Measurements from ENCODE around the gene MYG1. TPM values are rescaled to one million over a fixed set of nuclear protein-coding genes. Genes with fewer than 3 reads are reported as not detected.

The MYG1 gene
- polyA plus RNA-seq, 1 of the 3 experiments (the other 2 are of a cell fraction), result 101 TPM

DNA sequence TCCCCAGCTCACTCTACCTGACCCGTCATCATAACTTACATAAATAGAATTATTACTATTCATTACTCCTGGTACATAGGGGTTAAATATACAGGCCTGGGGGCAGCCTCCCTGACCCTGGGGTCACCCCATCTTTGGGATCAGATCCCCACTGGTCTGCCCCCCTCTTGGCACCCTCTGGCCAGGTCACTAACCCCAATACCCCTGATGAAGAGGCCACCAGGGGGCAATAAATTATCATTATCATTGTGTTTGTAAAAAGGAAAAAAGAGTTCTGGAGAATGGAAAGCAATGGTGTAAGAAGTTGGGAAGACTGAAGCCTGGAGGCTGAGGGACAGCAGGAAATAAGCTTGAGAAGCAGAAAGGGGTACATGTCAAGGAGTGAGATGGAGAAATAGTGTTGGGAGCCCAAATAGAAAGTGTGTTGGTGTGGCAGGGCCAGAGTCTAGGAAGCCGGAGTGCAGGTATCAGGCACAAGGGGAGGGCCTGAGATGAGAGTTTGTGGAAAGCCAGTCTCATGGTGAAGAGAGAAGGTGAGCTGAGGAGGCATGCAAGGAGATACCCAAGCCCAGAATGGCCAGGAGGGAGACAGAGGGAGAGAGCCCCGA lies 28.0 kb downstream of the MYG1 start:
- H2AFZ ChIP-seq (ENCODE audit: low read depth), result no peak overlapping the region
- H3K27ac ChIP-seq (ENCODE audit: low read depth in 2 of 2, low read length in 1 of 2), result no peak overlapping the region
- ChIA-PET CTCF (interaction anchor here (0.6 to 13.6 kb wide), 11 partner anchors 11 to 180 kb away, joined by 3 to 294 read pairs (median 5); partner anchors contain the start of genes AMHR2 and NPFF), POLR2A (interaction anchor here (0.6 to 8.3 kb wide), 3 partner anchors 17 to 97 kb away, joined by 3 to 105 read pairs (median 4); partner anchors contain the start of gene PFDN5)
- H3K4me3 ChIP-seq (ENCODE audit: low read depth in 2 of 2, low read length in 1 of 2), result peak overlapping the region in 1 of 2 experiments; percentile 20; a peak in 1 of 4 replicates
- DNase-seq, result peak; percentile 55
- no peaks in the 10 kb centered on the region for H3K9me3 ChIP-seq
- peaks cover 6% of the 10 kb centered on the region for H3F3A ChIP-seq (replicated peaks; ENCODE audit: insufficient read depth)
- H3K36me3 ChIP-seq (replicated peaks in 1 of 2; ENCODE audit: control insufficient read depth in 1 of 2, insufficient read depth in 2 of 2, low read length in 1 of 2), result no peaks in the 10 kb centered on the region
- no peak for TF ChIP-seq TEAD4 (IDR thresholded peaks at IDR 0.05; ENCODE audit: borderline replicate concordance, insufficient read depth)
- TF ChIP-seq CTCF (IDR thresholded peaks at IDR 0.05), result peak; percentile 61
- TF ChIP-seq SIN3A (IDR thresholded peaks at IDR 0.05; ENCODE audit: borderline replicate concordance, low read depth, low read length), result no peak
- 0 out of 2 replicates have a peak, but pooled peaks have one; percentile 11 for TF ChIP-seq SMC3 (IDR thresholded peaks at IDR 0.05; ENCODE audit: low read depth, low read length)
- peak; percentile 52 for TF ChIP-seq RAD21 (IDR thresholded peaks at IDR 0.05; ENCODE audit: low read length)
- no peak overlapping the region for H3K4me2 ChIP-seq
- no peaks in the 10 kb centered on the region; the same call in 1 of the 2 replicates for H3K27me3 ChIP-seq (ENCODE audit: insufficient read depth)
- peaks cover 0 to 10% of the 10 kb centered on the region in 2 experiments; a peak in 1 of 4 replicates for H3K4me1 ChIP-seq (ENCODE audit: control insufficient read depth in 1 of 2, insufficient read depth in 2 of 2, low read depth in 1 of 2, low read length in 1 of 2)
- H3K9ac ChIP-seq, result no peak overlapping the region
- H3K9me2 ChIP-seq, result no peaks in the 10 kb centered on the region
- H4K20me1 ChIP-seq (ENCODE audit: insufficient read depth), result no peaks in the 10 kb centered on the region
- WGBS (ENCODE audit: low lambda C conversion rate), result 84% methylated on average over 3 of the region's 3 CpGs
- no peaks in the 10 kb centered on the region for H3K79me2 ChIP-seq (ENCODE audit: insufficient read depth)

- ChIA-PET CTCF (interaction anchor here (0.5 to 13.6 kb wide), 8 partner anchors 13 to 272 kb away, joined by 3 to 294 read pairs (median 8); partner anchors contain the start of genes AMHR2 and NPFF), POLR2A (interaction anchor here (0.6 to 8.3 kb wide), 3 partner anchors 16 to 69 kb away, joined by 4 to 105 read pairs (median 7); partner anchors contain the start of gene PFDN5)
- Histone ChIP-seq H3F3A (replicated peaks; ENCODE audit: insufficient read depth) (peaks cover 6% of the 10 kb centered on the region), H3K4me1 (ENCODE audit: control insufficient read depth in 1 of 2, insufficient read depth in 2 of 2, low read depth in 1 of 2, low read length in 1 of 2) (peaks cover 0 to 10% of the 10 kb centered on the region in 2 experiments; a peak in 1 of 4 replicates), H3K79me2 (ENCODE audit: insufficient read depth) (no peaks in the 10 kb centered on the region), H3K36me3 (replicated peaks in 1 of 2; ENCODE audit: control insufficient read depth in 1 of 2, insufficient read depth in 2 of 2, low read length in 1 of 2) (no peaks in the 10 kb centered on the region), H4K20me1 (ENCODE audit: insufficient read depth) (no peaks in the 10 kb centered on the region), H3K27me3 (ENCODE audit: insufficient read depth) (no peaks in the 10 kb centered on the region; the same call in 1 of the 2 replicates), H3K4me3 (ENCODE audit: low read depth in 2 of 2, low read length in 1 of 2) (no peak overlapping the region), H2AFZ (ENCODE audit: low read depth) (no peak overlapping the region), H3K9me3 (no peaks in the 10 kb centered on the region), H3K4me2 (no peak overlapping the region), H3K27ac (ENCODE audit: low read depth in 2 of 2, low read length in 1 of 2) (no peak overlapping the region), H3K9me2 (no peaks in the 10 kb centered on the region), H3K9ac (no peak overlapping the region)
- 96% methylated on average over 5 of the region's 16 CpGs for WGBS (ENCODE audit: low lambda C conversion rate)
- no peak for TF ChIP-seq YY1 (IDR thresholded peaks at IDR 0.05; ENCODE audit: low read depth)
- TF ChIP-seq POLR2AphosphoS5 (IDR thresholded peaks at IDR 0.05; ENCODE audit: low read depth, low read length), result no peak
- no peak for TF ChIP-seq TCF12 (IDR thresholded peaks at IDR 0.05)
- no peak for TF ChIP-seq FOXJ3 (CRISPR knock-in tag; IDR thresholded peaks at IDR 0.05)
- TF ChIP-seq RFX5 (IDR thresholded peaks at IDR 0.05; ENCODE audit: low read length), result no peak
- TF ChIP-seq ELF1 (IDR thresholded peaks at IDR 0.05), result no peak
- TF ChIP-seq JUND (IDR thresholded peaks at IDR 0.05), result no peak
- no peak for TF ChIP-seq EP300 (IDR thresholded peaks at IDR 0.05; ENCODE audit: borderline replicate concordance in 1 of 2, low read depth in 1 of 2, low read length in 1 of 2)
- TF ChIP-seq USF1 (IDR thresholded peaks at IDR 0.05; ENCODE audit: borderline replicate concordance, low read depth), result no peak
- TF ChIP-seq GABPA (IDR thresholded peaks at IDR 0.05; ENCODE audit: low read depth), result no peak
- TF ChIP-seq SIN3A (IDR thresholded peaks at IDR 0.05; ENCODE audit: borderline replicate concordance, low read depth, low read length), result no peak
- no peak for TF ChIP-seq EZH2phosphoT487 (IDR thresholded peaks at IDR 0.05; ENCODE audit: borderline replicate concordance, low read depth)
- TF ChIP-seq TAF1 (IDR thresholded peaks at IDR 0.05; ENCODE audit: borderline replicate concordance, low read depth, low read length), result no peak
- no peak for TF ChIP-seq CHD2 (IDR thresholded peaks at IDR 0.05; ENCODE audit: low read length, partially characterized antibody)
- DNase-seq, result no peak
Measured at GRCh38 chr12:53328043-53328435, 28.5 kb downstream of the MYG1 start.
